ENCODE measurements around the gene AVPR2. TPM values are rescaled to one million over a fixed set of nuclear protein-coding genes. Genes with fewer than 3 reads are reported as not detected.

Gene AVPR2
- total and polyA plus RNA-seq, 2 donors (not counting 1 experiment from before 2014, with no cell fraction given) = 0.12 TPM; not detected in 1

DNA sequence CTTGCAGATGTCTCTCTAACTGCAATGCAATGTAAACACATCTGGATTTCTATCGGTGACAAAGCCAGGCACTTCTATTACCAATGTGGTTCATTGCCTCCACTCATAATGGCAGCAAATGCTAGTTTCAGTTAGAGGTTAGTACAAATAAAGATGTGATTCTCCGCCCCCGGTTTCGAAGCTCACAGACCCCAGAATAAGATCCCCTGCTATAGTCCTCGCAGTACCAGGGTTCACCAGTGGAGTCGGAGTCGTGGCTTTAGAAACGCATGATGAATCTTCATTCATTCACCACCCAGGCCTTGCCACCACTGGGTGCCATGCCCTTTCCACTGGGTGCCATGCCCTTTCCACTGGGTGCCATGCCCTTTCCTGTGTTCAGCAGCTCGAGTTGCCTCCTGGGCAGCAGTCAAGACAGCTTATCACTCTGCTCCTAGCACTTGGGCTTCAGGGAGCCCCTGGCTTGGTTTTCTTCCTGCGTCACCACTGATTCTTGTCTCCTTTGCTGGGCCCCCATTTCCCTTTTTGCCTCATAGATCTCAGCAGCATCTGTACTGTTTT is 33.8 kb downstream of the AVPR2 start:
- WGBS (ENCODE audit: insufficient coverage) = 90% methylated on average over 6 of the region's 10 CpGs
- no peak overlapping the region for H3K4me3 Mint-ChIP-seq
- intact Hi-C loops (cut with micrococcal nuclease) = no loop called here

More for the DNA sequence above, 33.8 kb downstream of the AVPR2 start:
- Histone ChIP-seq H3K4me2 (replicated peaks; ENCODE audit: low read depth, low read length, poor library complexity, severe bottlenecking) (no peak overlapping the region), H4K20me1 (ENCODE audit: control insufficient read depth, insufficient read depth, low read length, poor library complexity, severe bottlenecking) (no peaks in the 10 kb centered on the region), H3K4me1 (ENCODE audit: control insufficient read depth in 2 of 2, insufficient read depth in 2 of 2, low read length in 2 of 2) (peaks cover 9 to 32% of the 10 kb centered on the region in 2 donors), H3K9ac (ENCODE audit: low read length) (no peak overlapping the region), H3K4me3 (ENCODE audit: control extremely low read depth in 1 of 5, extremely low read depth in 1 of 5, insufficient read depth in 1 of 5, low read depth in 2 of 5, low read length in 4 of 5) (no peak overlapping the region), H3K27ac (ENCODE audit: low read length in 2 of 2) (no peak overlapping the region), H3K36me3 (replicated peaks in 1 of 2; ENCODE audit: control extremely low read depth in 1 of 2, control insufficient read depth in 1 of 2, extremely low read depth in 1 of 2, insufficient read depth in 2 of 2, low read length in 1 of 2) (no peaks in the 10 kb centered on the region), H2AFZ (ENCODE audit: insufficient read depth, low read depth, low read length, poor library complexity, severe bottlenecking) (no peak overlapping the region), H3K27me3 (replicated peaks in 1 of 4; ENCODE audit: control extremely low read depth in 1 of 4, control insufficient read depth in 3 of 4, insufficient read depth in 4 of 4, low read length in 3 of 4) (no peaks in the 10 kb centered on the region), H3K9me3 (ENCODE audit: control extremely low read depth in 1 of 3, control insufficient read depth in 2 of 3, insufficient read depth in 1 of 3, low read length in 2 of 3) (no peaks in the 10 kb centered on the region), H3K79me2 (ENCODE audit: control insufficient read depth, insufficient read depth, low read length) (peaks cover 7% of the 10 kb centered on the region)
- Mint-ChIP-seq H3K4me1 (peaks cover 16% of the 10 kb centered on the region), H3K27ac (no peak overlapping the region), H3K27me3 (no peaks in the 10 kb centered on the region), H3K9me3 (ENCODE audit: insufficient read depth) (no peaks in the 10 kb centered on the region)
- DNase-seq (no peak), ATAC-seq (ENCODE audit: low read depth) (no peak)
- CTCF ChIA-PET = interaction anchor here (0.7 to 7.4 kb wide), 3 partner anchors 9 to 867 kb away, joined by 3 to 59 read pairs (median 3); partner anchors contain the start of genes MPP1 and RENBP
- POLR2A ChIA-PET = no interaction called here
- TF ChIP-seq EZH2 (IDR thresholded peaks at IDR 0.05; ENCODE audit: borderline replicate concordance, insufficient read depth, low read depth, low read length, poor library complexity, severe bottlenecking) (no peak), CTCF (IDR thresholded peaks at IDR 0.05) (no peak)
